IPS-18a (cell line): ENCODE results near the gene HK1.

Experiments
- H3K27ac ChIP-seq: one replicate; pipeline ENCODE4 v1.5.1; 2013; ENCODE audit warnings: low read length
- H3K27me3 ChIP-seq: one replicate; pipeline ENCODE4 v1.6.1; 2013; ENCODE audit warnings: mild to moderate bottlenecking, low read length; ENCODE audit not compliant: control insufficient read depth, insufficient read depth
- H3K36me3 ChIP-seq: one replicate; pipeline ENCODE4 v1.6.1; 2013; ENCODE audit warnings: low read depth, low read length; ENCODE audit not compliant: control insufficient read depth
- H3K4me1 ChIP-seq: one replicate; pipeline ENCODE4 v1.6.1; 2013; ENCODE audit warnings: low read depth, low read length; ENCODE audit not compliant: control insufficient read depth
- H3K4me3 ChIP-seq: one replicate; pipeline ENCODE4 v1.5.1; 2013; ENCODE audit warnings: low read length
- H3K9ac ChIP-seq: one replicate; pipeline ENCODE4 v1.6.1; 2013; ENCODE audit warnings: mild to moderate bottlenecking, low read length, moderate library complexity
- H3K9me3 ChIP-seq: one replicate; pipeline ENCODE4 v1.6.1; 2013; ENCODE audit warnings: low read depth, low read length; ENCODE audit not compliant: control insufficient read depth

The HK1 gene

GRCh38 chr10:69338547-69339450 is 60.5 kb downstream of the HK1 start:
- Histone ChIP-seq H3K27ac (no peak overlapping the region), H3K9ac (no peak overlapping the region), H3K36me3 (peaks cover under 1% of the 10 kb centered on the region), H3K27me3 (no peaks in the 10 kb centered on the region), H3K9me3 (no peaks in the 10 kb centered on the region), H3K4me3 (no peak overlapping the region), H3K4me1 (peaks cover 29% of the 10 kb centered on the region)

- no peaks in the 10 kb centered on the region for H3K9me3 ChIP-seq
- H3K4me1 ChIP-seq = peaks cover 48% of the 10 kb centered on the region
- no peak overlapping the region for H3K9ac ChIP-seq
- no peaks in the 10 kb centered on the region for H3K27me3 ChIP-seq
- H3K27ac ChIP-seq = no peak overlapping the region
- peaks cover 6% of the 10 kb centered on the region for H3K36me3 ChIP-seq
- H3K4me3 ChIP-seq = no peak overlapping the region
Measured at GRCh38 chr10:69340695-69341094, 62.4 kb downstream of the HK1 start.

DNA sequence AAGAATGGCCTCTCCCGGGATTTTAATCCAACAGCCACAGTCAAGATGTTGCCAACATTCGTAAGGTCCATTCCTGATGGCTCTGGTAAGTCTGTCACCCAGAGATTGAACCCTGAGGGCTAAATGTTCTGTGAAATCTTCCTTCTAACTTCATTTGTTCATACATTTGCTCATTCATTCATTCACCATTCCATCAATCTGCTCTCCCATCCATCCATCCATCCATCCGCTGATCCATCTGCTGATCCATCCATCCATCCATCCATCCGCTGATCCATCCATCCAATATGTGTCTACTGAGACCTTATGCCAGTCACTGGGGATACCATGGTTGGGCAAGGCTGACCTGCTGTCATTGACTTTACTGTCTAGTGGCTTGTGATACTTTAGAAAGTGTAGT is 65.6 kb downstream of the HK1 start:
- peaks cover 37% of the 10 kb centered on the region for H3K4me1 ChIP-seq
- no peak overlapping the region for H3K9ac ChIP-seq
- no peaks in the 10 kb centered on the region for H3K27me3 ChIP-seq
- no peaks in the 10 kb centered on the region for H3K9me3 ChIP-seq
- no peak overlapping the region for H3K4me3 ChIP-seq
- peaks cover 6% of the 10 kb centered on the region for H3K36me3 ChIP-seq
- no peak overlapping the region for H3K27ac ChIP-seq

- Histone ChIP-seq H3K4me3 (no peak overlapping the region), H3K27ac (no peak overlapping the region), H3K4me1 (peaks cover 28% of the 10 kb centered on the region), H3K27me3 (no peaks in the 10 kb centered on the region), H3K36me3 (peaks cover 6% of the 10 kb centered on the region), H3K9ac (no peak overlapping the region), H3K9me3 (no peaks in the 10 kb centered on the region)
Measured at GRCh38 chr10:69344591-69345252, 66.4 kb downstream of the HK1 start.

GRCh38 chr10:69345402-69345801 is 67.1 kb downstream of the HK1 start:
- no peak overlapping the region for H3K27ac ChIP-seq
- no peaks in the 10 kb centered on the region for H3K27me3 ChIP-seq
- peaks cover 6% of the 10 kb centered on the region for H3K36me3 ChIP-seq
- H3K9me3 ChIP-seq = no peaks in the 10 kb centered on the region
- H3K4me1 ChIP-seq = peaks cover 27% of the 10 kb centered on the region
- H3K4me3 ChIP-seq = no peak overlapping the region
- no peak overlapping the region for H3K9ac ChIP-seq

- peaks cover 6% of the 10 kb centered on the region for H3K36me3 ChIP-seq
- no peak overlapping the region for H3K4me3 ChIP-seq
- H3K9ac ChIP-seq = no peak overlapping the region
- no peaks in the 10 kb centered on the region for H3K27me3 ChIP-seq
- no peak overlapping the region for H3K27ac ChIP-seq
- H3K4me1 ChIP-seq = peaks cover 27% of the 10 kb centered on the region
- no peaks in the 10 kb centered on the region for H3K9me3 ChIP-seq
Measured at GRCh38 chr10:69345890-69346474, 67.7 kb downstream of the HK1 start.

DNA sequence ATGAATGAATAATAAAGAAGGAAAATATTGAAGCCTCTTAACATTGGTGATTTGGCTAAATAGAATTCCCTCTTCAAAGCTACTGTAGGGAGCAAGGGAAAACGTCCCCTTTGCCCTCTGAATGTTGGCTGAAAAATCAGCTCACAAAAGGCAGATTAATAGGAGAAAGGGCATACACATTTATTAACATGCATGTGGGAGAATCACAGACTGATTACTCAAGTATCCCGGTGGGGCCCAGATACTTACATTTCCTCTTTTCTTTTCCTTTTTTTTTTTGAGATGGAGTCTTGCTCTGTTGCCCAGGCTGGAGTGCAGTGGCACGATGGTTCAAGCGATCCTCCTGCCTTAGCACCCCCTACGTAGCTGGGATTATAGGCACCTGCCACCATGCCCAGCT is 68.5 kb downstream of the HK1 start:
- Histone ChIP-seq H3K4me3 (no peak overlapping the region), H3K27me3 (no peaks in the 10 kb centered on the region), H3K36me3 (peaks cover 6% of the 10 kb centered on the region), H3K9me3 (no peaks in the 10 kb centered on the region), H3K4me1 (peaks cover 27% of the 10 kb centered on the region), H3K9ac (no peak overlapping the region), H3K27ac (no peak overlapping the region)

GRCh38 chr10:69348816-69349541 is 70.7 kb downstream of the HK1 start:
- peaks cover 3% of the 10 kb centered on the region for H3K36me3 ChIP-seq
- no peaks in the 10 kb centered on the region for H3K27me3 ChIP-seq
- no peak overlapping the region for H3K27ac ChIP-seq
- no peak overlapping the region for H3K4me3 ChIP-seq
- H3K9ac ChIP-seq = no peak overlapping the region
- peaks cover 32% of the 10 kb centered on the region for H3K4me1 ChIP-seq
- no peaks in the 10 kb centered on the region for H3K9me3 ChIP-seq

- Histone ChIP-seq H3K9ac (no peak overlapping the region), H3K4me3 (no peak overlapping the region), H3K27me3 (no peaks in the 10 kb centered on the region), H3K4me1 (peaks cover 26% of the 10 kb centered on the region), H3K9me3 (no peaks in the 10 kb centered on the region), H3K27ac (no peak overlapping the region), H3K36me3 (no peaks in the 10 kb centered on the region)
Measured at GRCh38 chr10:69349542-69349888, 71.2 kb downstream of the HK1 start.

- Histone ChIP-seq H3K9ac (no peak overlapping the region), H3K27ac (no peak overlapping the region), H3K4me1 (peaks cover 7% of the 10 kb centered on the region)
Measured at GRCh38 chr10:69351589-69351988, 73.3 kb downstream of the HK1 start.

DNA sequence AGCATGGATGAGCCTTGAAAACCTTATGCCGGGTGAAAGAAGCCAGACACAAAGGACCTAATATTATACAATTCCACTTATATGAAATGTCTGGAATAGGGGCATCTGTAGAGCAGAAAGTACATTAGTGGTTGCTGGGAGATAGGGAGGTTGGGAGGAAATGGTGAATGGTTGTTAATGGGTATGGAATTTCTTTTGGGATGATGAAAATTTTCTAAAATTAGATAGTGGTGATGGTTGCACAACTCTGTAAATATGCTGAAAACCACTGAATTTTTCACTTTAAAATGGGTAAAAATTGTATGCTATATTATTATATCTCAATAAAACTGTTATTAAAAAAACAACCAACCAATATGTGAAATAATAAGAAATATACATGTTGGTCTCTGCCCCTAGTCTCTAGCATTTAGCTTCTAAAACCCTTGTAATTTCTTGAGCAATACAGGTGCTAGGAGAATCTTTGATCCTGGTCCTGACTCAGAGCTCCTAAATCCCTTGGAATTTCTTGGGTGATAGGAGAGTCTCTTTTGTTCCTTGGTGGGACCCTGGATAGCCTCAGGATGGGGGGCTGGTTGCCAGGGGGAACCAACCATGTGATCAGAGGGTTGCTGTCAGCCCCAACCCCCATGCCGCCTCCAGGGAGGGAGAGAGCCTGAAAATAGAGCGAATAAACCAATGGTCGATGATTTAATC is 74.4 kb downstream of the HK1 start:
- no peaks in the 10 kb centered on the region for H3K36me3 ChIP-seq
- no peak overlapping the region for H3K4me3 ChIP-seq
- peaks cover 7% of the 10 kb centered on the region for H3K4me1 ChIP-seq

More at GRCh38 chr10:69351589-69351988, 73.3 kb downstream of the HK1 start:
- no peak overlapping the region for H3K4me3 ChIP-seq
- no peaks in the 10 kb centered on the region for H3K27me3 ChIP-seq
- H3K36me3 ChIP-seq = no peaks in the 10 kb centered on the region
- H3K9me3 ChIP-seq = no peaks in the 10 kb centered on the region

More for the DNA sequence above, 74.4 kb downstream of the HK1 start:
- Histone ChIP-seq H3K9me3 (no peaks in the 10 kb centered on the region), H3K27me3 (no peaks in the 10 kb centered on the region), H3K9ac (no peak overlapping the region), H3K27ac (no peak overlapping the region)
